Measurements from ENCODE around the gene CD27. TPM values are rescaled to one million over a fixed set of nuclear protein-coding genes. Genes with fewer than 3 reads are reported as not detected.

The CD27 gene
- total and polyA plus RNA-seq, 2 donors (not counting 1 experiment from before 2014, with no cell fraction given), result 102 to 116 TPM

- Histone ChIP-seq H2AFZ (ENCODE audit: insufficient read depth, low read depth, low read length, poor library complexity, severe bottlenecking) (no peak overlapping the region), H3K27ac (ENCODE audit: low read length in 2 of 2) (no peak overlapping the region), H3K4me1 (ENCODE audit: control insufficient read depth in 2 of 2, insufficient read depth in 2 of 2, low read length in 2 of 2) (no peaks in the 10 kb centered on the region), H4K20me1 (ENCODE audit: control insufficient read depth, insufficient read depth, low read length, poor library complexity, severe bottlenecking) (no peaks in the 10 kb centered on the region), H3K79me2 (ENCODE audit: control insufficient read depth, insufficient read depth, low read length) (no peaks in the 10 kb centered on the region), H3K27me3 (replicated peaks in 1 of 4; ENCODE audit: control extremely low read depth in 1 of 4, control insufficient read depth in 3 of 4, insufficient read depth in 4 of 4, low read length in 3 of 4) (no peaks in the 10 kb centered on the region), H3K4me2 (replicated peaks; ENCODE audit: low read depth, low read length, poor library complexity, severe bottlenecking) (no peak overlapping the region), H3K4me3 (ENCODE audit: control extremely low read depth in 1 of 5, extremely low read depth in 1 of 5, insufficient read depth in 1 of 5, low read depth in 2 of 5, low read length in 4 of 5) (no peak overlapping the region), H3K9me3 (ENCODE audit: control extremely low read depth in 1 of 3, control insufficient read depth in 2 of 3, insufficient read depth in 1 of 3, low read length in 2 of 3) (no peaks in the 10 kb centered on the region), H3K36me3 (replicated peaks in 1 of 2; ENCODE audit: control extremely low read depth in 1 of 2, control insufficient read depth in 1 of 2, extremely low read depth in 1 of 2, insufficient read depth in 2 of 2, low read length in 1 of 2) (no peaks in the 10 kb centered on the region), H3K9ac (ENCODE audit: low read length) (no peak overlapping the region)
- peaks cover 18% of the 10 kb centered on the region for H3K27me3 Mint-ChIP-seq
- POLR2A ChIA-PET, result no interaction called here
- TF ChIP-seq CTCF (IDR thresholded peaks at IDR 0.05), result no peak
- no peak for TF ChIP-seq EZH2 (IDR thresholded peaks at IDR 0.05; ENCODE audit: borderline replicate concordance, insufficient read depth, low read depth, low read length, poor library complexity, severe bottlenecking)
- no peaks in the 10 kb centered on the region for H3K9me3 Mint-ChIP-seq (ENCODE audit: insufficient read depth)
- CTCF ChIA-PET, result no interaction called here
- no peak overlapping the region for H3K27ac Mint-ChIP-seq
- H3K4me3 Mint-ChIP-seq, result no peak overlapping the region
- ATAC-seq (ENCODE audit: low read depth), result no peak
- 96% methylated on average over 20 of the region's 20 CpGs for WGBS (ENCODE audit: insufficient coverage)
- H3K4me1 Mint-ChIP-seq, result no peaks in the 10 kb centered on the region
- intact Hi-C loops (cut with micrococcal nuclease), result no loop called here
- DNase-seq, result no peak
Observed at GRCh38 chr12:6478416-6478815, 33.7 kb downstream of the CD27 start.

DNA sequence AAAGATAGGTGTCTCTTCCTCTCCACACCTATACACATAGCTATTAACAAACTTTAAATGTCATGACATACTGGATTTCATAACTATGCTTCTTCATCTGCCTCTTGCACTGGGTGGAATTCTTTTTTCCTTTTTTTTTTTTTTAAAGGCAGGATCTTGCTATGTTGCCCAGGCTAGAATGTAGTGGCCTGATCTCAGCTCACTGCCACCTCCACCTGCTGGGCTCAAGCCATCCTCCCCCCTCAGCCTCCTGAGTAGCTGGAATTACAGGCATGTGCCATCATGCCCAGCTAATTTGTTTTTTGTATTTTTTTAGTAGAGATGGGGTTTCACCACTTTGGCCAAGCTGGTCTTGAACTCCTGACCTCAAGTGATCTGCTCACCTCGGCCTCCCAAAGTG lies 43.5 kb downstream of the CD27 start:
- DNase-seq, result no peak
- no peak overlapping the region for H3K4me3 Mint-ChIP-seq
- no CpG with 5 or more reads among the region's 1 CpG for WGBS (ENCODE audit: insufficient coverage)
- no peak overlapping the region for H2AFZ ChIP-seq (ENCODE audit: insufficient read depth, low read depth, low read length, poor library complexity, severe bottlenecking)
- no peaks in the 10 kb centered on the region for H3K9me3 Mint-ChIP-seq (ENCODE audit: insufficient read depth)
- H3K4me2 ChIP-seq (replicated peaks; ENCODE audit: low read depth, low read length, poor library complexity, severe bottlenecking), result no peak overlapping the region
- no peak overlapping the region for H3K4me3 ChIP-seq (ENCODE audit: control extremely low read depth in 1 of 5, extremely low read depth in 1 of 5, insufficient read depth in 1 of 5, low read depth in 2 of 5, low read length in 4 of 5)
- no peak overlapping the region for H3K27ac ChIP-seq (ENCODE audit: low read length in 2 of 2)
- H3K4me1 ChIP-seq (ENCODE audit: control insufficient read depth in 2 of 2, insufficient read depth in 2 of 2, low read length in 2 of 2), result peaks cover 7 to 10% of the 10 kb centered on the region in 2 donors
- no peak for TF ChIP-seq EZH2 (IDR thresholded peaks at IDR 0.05; ENCODE audit: borderline replicate concordance, insufficient read depth, low read depth, low read length, poor library complexity, severe bottlenecking)
- TF ChIP-seq CTCF (IDR thresholded peaks at IDR 0.05), result no peak
- H3K27me3 ChIP-seq (replicated peaks in 1 of 4; ENCODE audit: control extremely low read depth in 1 of 4, control insufficient read depth in 3 of 4, insufficient read depth in 4 of 4, low read length in 3 of 4), result no peaks in the 10 kb centered on the region
- H3K9ac ChIP-seq (ENCODE audit: low read length), result no peak overlapping the region
- H3K4me1 Mint-ChIP-seq, result peaks cover 11% of the 10 kb centered on the region
- H3K27ac Mint-ChIP-seq, result no peak overlapping the region
- no peaks in the 10 kb centered on the region for H3K27me3 Mint-ChIP-seq
- intact Hi-C loops (cut with micrococcal nuclease), result no loop called here
- H3K9me3 ChIP-seq (ENCODE audit: control extremely low read depth in 1 of 3, control insufficient read depth in 2 of 3, insufficient read depth in 1 of 3, low read length in 2 of 3), result no peaks in the 10 kb centered on the region
- H3K36me3 ChIP-seq (replicated peaks in 1 of 2; ENCODE audit: control extremely low read depth in 1 of 2, control insufficient read depth in 1 of 2, extremely low read depth in 1 of 2, insufficient read depth in 2 of 2, low read length in 1 of 2), result peaks cover 2 to 10% of the 10 kb centered on the region in 2 experiments
- CTCF ChIA-PET, result interaction anchor here (0.8 kb wide), 1 partner anchor 18 kb away, joined by 3 read pairs; the partner anchor contains the start of gene VAMP1
- H4K20me1 ChIP-seq (ENCODE audit: control insufficient read depth, insufficient read depth, low read length, poor library complexity, severe bottlenecking), result no peaks in the 10 kb centered on the region
- ATAC-seq (ENCODE audit: low read depth), result no peak
- peaks cover 7% of the 10 kb centered on the region for H3K79me2 ChIP-seq (ENCODE audit: control insufficient read depth, insufficient read depth, low read length)
- POLR2A ChIA-PET, result interaction anchor here (0.6 to 0.7 kb wide), 2 partner anchors 18 to 30 kb away, joined by 3 to 4 read pairs; partner anchors contain the start of gene VAMP1

All from B cell (primary cell).